Measurements from ENCODE around the gene WDR70.

DNA sequence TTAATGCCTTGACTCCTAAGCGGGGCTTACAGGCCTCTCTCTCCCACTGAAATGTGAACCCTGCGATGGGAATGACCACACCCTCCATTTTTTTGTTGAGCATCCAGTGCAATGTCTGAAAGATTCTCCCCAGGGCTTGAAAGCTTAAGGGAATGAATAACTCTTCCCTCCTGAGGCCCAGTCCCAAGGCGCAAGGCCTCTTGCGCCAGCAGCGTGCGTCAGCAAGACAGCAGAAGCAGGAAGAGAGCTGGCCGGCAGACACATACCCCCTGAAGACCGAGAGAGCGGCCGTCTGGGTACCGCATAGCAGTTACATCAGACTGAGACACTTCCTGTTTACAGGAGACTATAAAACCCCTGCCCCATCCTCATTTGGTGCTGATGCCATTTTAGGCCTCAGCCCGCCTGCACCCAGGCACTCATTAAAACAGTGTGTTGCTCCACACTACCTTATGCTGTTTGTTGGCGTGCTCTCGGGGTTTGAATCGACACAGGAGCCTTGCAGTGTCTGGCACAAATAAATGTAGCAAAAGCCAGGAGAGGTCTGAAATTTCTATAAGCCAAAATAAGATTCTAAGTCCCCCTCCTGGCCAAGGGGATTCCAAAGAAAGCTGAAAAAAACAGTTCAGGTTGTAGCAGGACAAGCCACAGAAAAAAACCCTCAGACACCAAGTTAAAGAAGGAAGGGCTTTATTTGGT is 398.5 kb downstream of the WDR70 start:
- TF ChIP-seq, protein P1, sequence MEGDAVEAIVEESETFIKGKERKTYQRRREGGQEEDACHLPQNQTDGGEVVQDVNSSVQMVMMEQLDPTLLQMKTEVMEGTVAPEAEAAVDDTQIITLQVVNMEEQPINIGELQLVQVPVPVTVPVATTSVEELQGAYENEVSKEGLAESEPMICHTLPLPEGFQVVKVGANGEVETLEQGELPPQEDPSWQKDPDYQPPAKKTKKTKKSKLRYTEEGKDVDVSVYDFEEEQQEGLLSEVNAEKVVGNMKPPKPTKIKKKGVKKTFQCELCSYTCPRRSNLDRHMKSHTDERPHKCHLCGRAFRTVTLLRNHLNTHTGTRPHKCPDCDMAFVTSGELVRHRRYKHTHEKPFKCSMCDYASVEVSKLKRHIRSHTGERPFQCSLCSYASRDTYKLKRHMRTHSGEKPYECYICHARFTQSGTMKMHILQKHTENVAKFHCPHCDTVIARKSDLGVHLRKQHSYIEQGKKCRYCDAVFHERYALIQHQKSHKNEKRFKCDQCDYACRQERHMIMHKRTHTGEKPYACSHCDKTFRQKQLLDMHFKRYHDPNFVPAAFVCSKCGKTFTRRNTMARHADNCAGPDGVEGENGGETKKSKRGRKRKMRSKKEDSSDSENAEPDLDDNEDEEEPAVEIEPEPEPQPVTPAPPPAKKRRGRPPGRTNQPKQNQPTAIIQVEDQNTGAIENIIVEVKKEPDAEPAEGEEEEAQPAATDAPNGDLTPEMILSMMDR (IDR thresholded peaks at IDR 0.05; ENCODE audit: extremely low read depth in 1 of 2, insufficient read depth in 1 of 2, low read depth in 1 of 2, low read length in 2 of 2) = no peak
- TF ChIP-seq MAX (IDR thresholded peaks at IDR 0.05; ENCODE audit: insufficient read depth, insufficient read length) (no peak), POLR2AphosphoS5 (IDR thresholded peaks at IDR 0.05; ENCODE audit: insufficient read depth, low read depth, low read length) (no peak), GATA2 (IDR thresholded peaks at IDR 0.05; ENCODE audit: insufficient read depth, insufficient read length, low read depth, low read length) (no peak), EZH2 (IDR thresholded peaks at IDR 0.05; ENCODE audit: borderline replicate concordance, low read depth, low read length, severe bottlenecking) (no peak), JUN (IDR thresholded peaks at IDR 0.05; ENCODE audit: borderline replicate concordance, insufficient read depth, insufficient read length, low read depth) (no peak)
